Stimulated activated naive B cell treated with anti-CD40 and anti-IgM and Interleukin-4, amounts not matched to agents 10 μg/mL and 1 μg/mL and 100 μg/mL, for 72 hours (primary cell): ENCODE measurements around the gene RHEBL1.
A peak's percentile ranks its signal among the peaks of the same experiment; 100 is the strongest.

ENCODE experiments used
- ATAC-seq, 2 donors: fragments of 150-1000 bp; cut with Tn5 transposase; replicated peaks; 2 replicates each; pipeline ENCODE4 v1.10.0; 2021; ENCODE audit warnings: moderate library complexity in 1 of 2
- DNase-seq: peaks from one replicate; pipeline ENCODE4 v3.0.0; 2021
- H3K27ac Mint-ChIP-seq: one replicate; pipeline ENCODE4 v1.8.0; 2022; ENCODE audit warnings: mild to moderate bottlenecking, mixed read lengths
- H3K27me3 Mint-ChIP-seq, 2 donors: one replicate each; pipeline ENCODE4 v1.8.0; 2022; ENCODE audit warnings: mixed read lengths in 2 of 2
- H3K36me3 Mint-ChIP-seq, 2 donors: one replicate each; pipeline ENCODE4 v1.8.0; 2022; ENCODE audit warnings: mixed read lengths in 2 of 2, mild to moderate bottlenecking in 1 of 2
- H3K4me1 Mint-ChIP-seq, 2 donors: one replicate each; pipeline ENCODE4 v1.8.0; 2022; ENCODE audit warnings: mixed read lengths in 2 of 2, mild to moderate bottlenecking in 1 of 2
- H3K4me3 Mint-ChIP-seq, 2 donors: one replicate each; pipeline ENCODE4 v1.8.0; 2022; ENCODE audit warnings: mild to moderate bottlenecking in 2 of 2, mixed read lengths in 2 of 2, moderate library complexity in 1 of 2
- H3K9me3 Mint-ChIP-seq, 2 donors: one replicate each; pipeline ENCODE4 v1.8.0; 2022; ENCODE audit warnings: mixed read lengths in 2 of 2, mild to moderate bottlenecking in 1 of 2

The RHEBL1 gene

DNA sequence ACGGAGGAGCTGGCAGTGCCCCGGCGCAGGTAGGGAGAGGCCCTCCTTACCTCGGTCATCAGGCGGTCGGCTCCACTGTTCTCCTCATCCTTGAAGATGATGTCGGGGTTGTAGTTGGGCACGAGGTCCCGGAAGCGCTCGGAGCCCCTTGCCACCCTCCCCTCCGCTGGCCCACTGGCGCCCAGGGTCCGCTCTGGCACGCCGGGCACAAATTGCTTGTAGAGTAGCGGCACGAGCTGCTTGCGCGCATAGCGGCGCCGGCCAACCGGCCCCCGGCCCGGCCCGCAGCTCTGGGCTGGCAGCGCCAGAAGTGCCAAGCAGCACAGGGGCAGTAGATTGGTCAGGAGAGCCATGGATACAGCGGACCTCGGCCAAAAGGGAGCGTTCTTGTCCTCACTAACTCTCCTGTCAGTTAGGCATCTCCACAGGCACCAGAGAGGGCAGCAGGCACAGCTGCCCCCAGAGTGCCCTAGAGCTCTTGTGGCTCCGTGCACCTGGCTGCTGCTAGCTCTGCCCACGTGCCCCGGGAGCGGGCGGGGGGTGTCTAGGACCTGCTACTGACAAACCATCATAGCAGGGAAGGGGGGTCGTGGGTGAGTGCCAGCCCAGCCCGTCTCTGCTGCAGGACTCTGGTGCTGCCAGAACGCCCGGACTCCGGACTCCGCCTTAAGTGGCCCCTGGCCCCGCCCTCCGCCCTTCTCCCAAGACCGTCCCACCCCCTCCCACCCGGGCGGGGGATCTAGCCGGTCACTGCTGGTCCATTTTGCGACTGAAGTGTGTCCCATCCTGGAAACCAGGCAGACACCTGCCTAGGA lies 24.6 kb upstream of the RHEBL1 start, which contains the start of gene DHH:
Gene DHH (minus strand): TSS at position 642 of the 815 bp plus-strand sequence. CDS start 289 bp downstream, at position 353.
- H3K27me3 Mint-ChIP-seq = peaks cover 49 to 51% of the 10 kb centered on the region in 2 donors
- H3K4me1 Mint-ChIP-seq = peaks cover 33 to 46% of the 10 kb centered on the region in 2 donors
- H3K4me3 Mint-ChIP-seq = peak within 1 kb of the TSS; percentile 45 to 55

GRCh38 chr12:49093792-49094159 lies 24.0 kb upstream of the RHEBL1 start:
- Mint-ChIP-seq H3K4me3 (peak overlapping the region; percentile 45 to 55), H3K36me3 (peaks cover 9 to 29% of the 10 kb centered on the region in 2 donors), H3K9me3 (no peaks in the 10 kb centered on the region), H3K4me1 (peaks cover 35 to 46% of the 10 kb centered on the region in 2 donors), H3K27ac (peak overlapping the region; percentile 42), H3K27me3 (peaks cover 53 to 55% of the 10 kb centered on the region in 2 donors)
- ATAC-seq (no peak), DNase-seq (no peak)

More for the DNA sequence above, 24.6 kb upstream of the RHEBL1 start, which contains the start of gene DHH:
- Mint-ChIP-seq H3K9me3 (no peaks in the 10 kb centered on the region), H3K36me3 (peaks cover 9 to 29% of the 10 kb centered on the region in 2 donors), H3K27ac (peak within 1 kb of the TSS; percentile 57)
- ATAC-seq (peak; percentile 17 to 24), DNase-seq (no peak)

DNA sequence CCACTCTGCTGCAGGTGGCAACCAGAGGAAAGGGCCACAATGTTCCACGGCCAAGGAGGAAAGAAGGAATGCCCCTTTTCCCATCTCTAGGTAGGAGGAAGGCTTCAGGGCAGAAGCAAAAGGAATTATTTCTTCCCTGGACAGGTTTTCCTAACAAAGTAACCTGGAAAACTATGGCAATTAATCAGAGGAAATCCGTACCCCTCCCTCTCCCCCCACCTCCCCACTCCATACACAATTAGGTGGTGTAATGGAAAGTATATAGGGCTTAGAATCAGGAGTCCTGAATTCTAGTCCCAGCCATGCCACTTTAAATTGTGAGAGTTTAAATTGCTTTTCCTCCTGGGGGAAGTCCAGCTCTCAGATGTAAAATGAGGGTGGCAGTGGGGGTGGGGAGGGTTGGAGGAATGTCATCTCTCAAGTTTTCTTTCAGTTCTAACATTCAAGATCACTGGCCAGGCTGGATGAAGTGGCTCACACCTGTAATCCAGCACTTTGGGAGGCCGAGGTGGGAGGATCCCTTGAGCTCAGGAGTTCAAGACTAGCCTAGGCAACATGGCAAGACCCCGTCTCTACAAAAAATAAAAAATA lies 23.1 kb upstream of the RHEBL1 start:
- H3K9me3 Mint-ChIP-seq = no peaks in the 10 kb centered on the region
- H3K27me3 Mint-ChIP-seq = peaks cover 59 to 60% of the 10 kb centered on the region in 2 donors
- no peak for ATAC-seq

GRCh38 chr12:49092086-49092815 lies 22.5 kb upstream of the RHEBL1 start:
- H3K27me3 Mint-ChIP-seq = peaks cover 59 to 60% of the 10 kb centered on the region in 2 donors
- H3K4me1 Mint-ChIP-seq = peaks cover 41 to 55% of the 10 kb centered on the region in 2 donors
- H3K36me3 Mint-ChIP-seq = peaks cover 9 to 20% of the 10 kb centered on the region in 2 donors
- peak overlapping the region; percentile 26 for H3K27ac Mint-ChIP-seq
- no peaks in the 10 kb centered on the region for H3K9me3 Mint-ChIP-seq
- ATAC-seq (peak; percentile 40 to 55), DNase-seq (peak; percentile 56)
- peak overlapping the region; percentile 70 to 71 for H3K4me3 Mint-ChIP-seq

More for the DNA sequence above, 23.1 kb upstream of the RHEBL1 start:
- Mint-ChIP-seq H3K36me3 (peaks cover 9 to 25% of the 10 kb centered on the region in 2 donors), H3K27ac (no peak overlapping the region), H3K4me1 (peaks cover 39 to 54% of the 10 kb centered on the region in 2 donors), H3K4me3 (no peak overlapping the region)
- DNase-seq = no peak

DNA sequence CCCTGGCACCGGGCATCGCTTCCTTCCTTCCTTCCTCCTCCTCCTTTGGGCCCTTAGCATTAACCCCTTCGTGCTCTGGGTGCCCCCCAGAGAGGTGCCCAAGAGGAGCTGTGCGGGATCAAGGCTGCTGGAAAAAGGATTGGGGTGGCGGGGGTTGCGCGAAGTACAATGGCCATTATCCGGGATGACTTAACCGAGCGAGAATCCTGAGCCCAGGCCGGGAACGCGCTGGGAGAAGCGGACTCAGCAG lies 22.0 kb upstream of the RHEBL1 start:
- Mint-ChIP-seq H3K4me3 (peak overlapping the region; percentile 70 to 71), H3K9me3 (no peaks in the 10 kb centered on the region), H3K27me3 (peaks cover 59 to 61% of the 10 kb centered on the region in 2 donors), H3K36me3 (peaks cover 9 to 18% of the 10 kb centered on the region in 2 donors), H3K27ac (peak overlapping the region; percentile 26), H3K4me1 (peaks cover 41 to 55% of the 10 kb centered on the region in 2 donors)
- DNase-seq (no peak), ATAC-seq (no peak)

GRCh38 chr12:49091056-49091835 lies 21.5 kb upstream of the RHEBL1 start:
- DNase-seq = no peak
- H3K27ac Mint-ChIP-seq = peak overlapping the region; percentile 88
- H3K36me3 Mint-ChIP-seq = peaks cover 8 to 13% of the 10 kb centered on the region in 2 donors
- peak overlapping the region; percentile 72 to 79 for H3K4me3 Mint-ChIP-seq
- no peaks in the 10 kb centered on the region for H3K9me3 Mint-ChIP-seq
- H3K27me3 Mint-ChIP-seq = peaks cover 59 to 66% of the 10 kb centered on the region in 2 donors
- peaks cover 41 to 55% of the 10 kb centered on the region in 2 donors for H3K4me1 Mint-ChIP-seq
- no peak for ATAC-seq

DNA sequence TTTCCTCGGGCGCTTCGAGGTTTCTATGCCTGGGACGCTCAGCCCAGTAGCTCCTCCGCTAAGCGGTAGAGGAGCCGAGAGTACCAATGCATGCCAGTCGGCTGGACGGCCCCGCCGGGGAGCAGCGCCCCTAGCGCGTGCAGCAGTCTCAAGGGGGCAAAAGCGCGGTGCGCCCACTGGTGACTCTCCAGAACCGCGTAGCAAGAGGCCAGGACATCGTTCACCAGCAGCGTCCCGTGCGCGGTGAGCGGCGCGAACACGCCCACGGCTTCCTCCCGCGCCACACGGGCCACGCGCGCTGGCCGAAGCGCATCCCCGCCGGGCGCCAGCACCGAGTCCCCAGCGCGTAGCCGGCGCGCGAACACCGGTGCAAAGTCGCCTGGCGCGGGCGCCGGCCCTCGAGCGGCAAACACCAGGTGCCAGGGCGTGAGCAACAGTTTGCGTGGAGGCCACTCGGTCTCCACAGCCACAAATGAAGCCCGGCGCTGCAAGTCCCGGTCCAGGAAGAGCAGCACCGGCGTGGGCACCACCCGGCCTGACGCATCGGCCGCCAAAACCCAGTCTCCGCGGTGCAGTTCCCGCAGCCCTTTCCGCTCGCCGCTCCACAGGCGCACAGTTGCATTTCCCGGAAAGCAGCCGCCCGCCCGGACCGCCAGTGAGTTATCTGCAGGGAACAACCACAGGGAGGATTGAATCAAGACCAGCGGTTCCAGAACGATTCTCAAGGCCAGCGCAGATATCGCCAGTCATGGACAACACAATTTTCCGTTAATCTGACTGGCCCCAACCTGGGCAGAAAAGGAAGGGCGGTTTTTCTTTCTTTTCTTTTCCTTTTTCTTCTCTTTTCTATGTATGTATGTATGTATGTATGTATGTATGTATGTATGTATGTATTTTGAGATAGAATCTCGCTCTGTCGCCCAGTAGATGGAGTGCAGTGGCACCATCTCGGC lies 20.3 kb upstream of the RHEBL1 start:
- Mint-ChIP-seq H3K36me3 (peaks cover 0 to 4% of the 10 kb centered on the region in 2 donors), H3K4me1 (peaks cover 38 to 55% of the 10 kb centered on the region in 2 donors), H3K4me3 (peak overlapping the region; percentile 77 to 83), H3K9me3 (no peaks in the 10 kb centered on the region), H3K27me3 (peaks cover 52 to 66% of the 10 kb centered on the region in 2 donors), H3K27ac (peak overlapping the region; percentile 67)
- DNase-seq = peak; percentile 28
- ATAC-seq = peak; percentile 22 to 23

GRCh38 chr12:49088932-49089330 lies 19.2 kb upstream of the RHEBL1 start:
- H3K36me3 Mint-ChIP-seq = peaks cover 0 to 3% of the 10 kb centered on the region in 2 donors
- no peak overlapping the region for H3K27ac Mint-ChIP-seq
- H3K4me1 Mint-ChIP-seq = peaks cover 34 to 49% of the 10 kb centered on the region in 2 donors
- peaks cover 46 to 60% of the 10 kb centered on the region in 2 donors for H3K27me3 Mint-ChIP-seq
- peak overlapping the region in 1 of 2 donors; percentile 23 for H3K4me3 Mint-ChIP-seq
- H3K9me3 Mint-ChIP-seq = no peaks in the 10 kb centered on the region
- DNase-seq (no peak), ATAC-seq (no peak)

DNA sequence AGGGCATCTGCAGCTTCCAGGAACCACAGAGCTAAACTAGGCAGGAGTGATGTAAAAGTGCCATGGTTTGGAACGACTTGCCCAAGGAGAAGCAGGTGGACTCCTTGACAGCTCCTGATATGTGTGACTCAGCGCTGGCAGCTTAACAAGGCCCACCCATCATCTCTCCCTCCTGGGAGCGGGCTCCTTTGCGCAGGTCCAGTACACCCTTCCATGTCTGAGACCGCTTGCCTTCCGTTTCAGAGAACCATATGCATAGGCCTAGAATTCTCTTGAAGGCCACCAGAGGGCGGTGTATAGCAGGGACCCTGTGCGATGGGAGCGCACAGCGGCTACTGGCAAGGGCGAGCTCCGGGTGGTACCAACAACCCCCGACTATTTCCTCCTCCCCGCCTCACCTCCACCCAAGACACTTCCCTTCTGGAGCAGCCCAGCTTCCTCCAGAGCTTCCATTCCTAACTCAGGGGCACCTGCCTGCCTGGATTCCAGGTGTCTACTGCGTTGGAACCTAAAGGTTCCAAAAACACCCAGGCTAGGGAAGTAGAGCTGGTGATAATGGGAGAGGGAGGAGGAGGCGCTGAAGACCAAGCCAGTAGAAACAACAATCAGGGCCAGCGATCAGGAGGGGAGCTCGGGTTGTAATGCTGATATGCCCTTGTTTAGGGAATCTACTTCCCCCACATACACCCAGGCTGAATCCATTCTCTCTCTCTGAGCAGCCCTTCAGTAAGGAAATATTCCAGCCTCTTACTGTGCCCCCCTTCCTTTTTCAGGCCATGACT lies 18.6 kb upstream of the RHEBL1 start:
- H3K36me3 Mint-ChIP-seq = peaks cover 0 to 3% of the 10 kb centered on the region in 2 donors
- peak overlapping the region; percentile 23 to 62 for H3K4me3 Mint-ChIP-seq
- H3K9me3 Mint-ChIP-seq = no peaks in the 10 kb centered on the region
- DNase-seq (peak; percentile 63), ATAC-seq (peak; percentile 93 to 94)
- no peak overlapping the region for H3K27ac Mint-ChIP-seq
- peaks cover 40 to 54% of the 10 kb centered on the region in 2 donors for H3K27me3 Mint-ChIP-seq
- peaks cover 30 to 43% of the 10 kb centered on the region in 2 donors for H3K4me1 Mint-ChIP-seq

GRCh38 chr12:49086116-49086515 lies 16.3 kb upstream of the RHEBL1 start:
- Mint-ChIP-seq H3K36me3 (peaks cover 0 to 2% of the 10 kb centered on the region in 2 donors), H3K9me3 (no peaks in the 10 kb centered on the region), H3K4me1 (peaks cover 17 to 25% of the 10 kb centered on the region in 2 donors), H3K4me3 (no peak overlapping the region), H3K27me3 (peaks cover 30 to 45% of the 10 kb centered on the region in 2 donors), H3K27ac (no peak overlapping the region)
- no peak for DNase-seq
- no peak for ATAC-seq

- Mint-ChIP-seq H3K9me3 (no peaks in the 10 kb centered on the region), H3K4me1 (peaks cover 8 to 9% of the 10 kb centered on the region in 2 donors), H3K4me3 (no peak overlapping the region), H3K36me3 (no peaks in the 10 kb centered on the region), H3K27me3 (peaks cover 19 to 30% of the 10 kb centered on the region in 2 donors), H3K27ac (no peak overlapping the region)
- ATAC-seq = no peak
- DNase-seq = no peak
These were observed 14.7 kb upstream of the RHEBL1 start for GRCh38 chr12:49084438-49084837.

- H3K4me3 Mint-ChIP-seq = no peak overlapping the region
- H3K4me1 Mint-ChIP-seq = no peaks in the 10 kb centered on the region
- ATAC-seq (no peak), DNase-seq (no peak)
- peaks cover 9 to 11% of the 10 kb centered on the region in 2 donors for H3K27me3 Mint-ChIP-seq
- no peak overlapping the region for H3K27ac Mint-ChIP-seq
- no peaks in the 10 kb centered on the region for H3K36me3 Mint-ChIP-seq
- no peaks in the 10 kb centered on the region for H3K9me3 Mint-ChIP-seq
These were observed 10.0 kb upstream of the RHEBL1 start for GRCh38 chr12:49079793-49080192.
